Esophagus muscularis mucosa (tissue), 4 donors: ENCODE data around the gene SLC35E1.

Experiments
- CTCF ChIP-seq, 3 experiments: fragments of 200-600 bp in 2 of 3; fragments of 450-650 bp in 1 of 3; sonication (generic) in 2 of 3; IDR thresholded peaks; one replicate each; pipeline ENCODE4 v1.5.1; 2017 to 2019; ENCODE audit warnings: antibody characterized with exemption in 3 of 3, mild to moderate bottlenecking in 2 of 3, moderate library complexity in 1 of 3
- EP300 ChIP-seq: sonication (generic); formaldehyde crosslinking; IDR thresholded peaks from one replicate; pipeline ENCODE4 v1.6.1; 2017; ENCODE audit warnings: antibody characterized with exemption
- POLR2A ChIP-seq: fragments of 450-650 bp; IDR thresholded peaks from one replicate; pipeline ENCODE4 v1.6.1; 2017; ENCODE audit warnings: antibody characterized with exemption, moderate library complexity, mild to moderate bottlenecking, low read depth

DNA sequence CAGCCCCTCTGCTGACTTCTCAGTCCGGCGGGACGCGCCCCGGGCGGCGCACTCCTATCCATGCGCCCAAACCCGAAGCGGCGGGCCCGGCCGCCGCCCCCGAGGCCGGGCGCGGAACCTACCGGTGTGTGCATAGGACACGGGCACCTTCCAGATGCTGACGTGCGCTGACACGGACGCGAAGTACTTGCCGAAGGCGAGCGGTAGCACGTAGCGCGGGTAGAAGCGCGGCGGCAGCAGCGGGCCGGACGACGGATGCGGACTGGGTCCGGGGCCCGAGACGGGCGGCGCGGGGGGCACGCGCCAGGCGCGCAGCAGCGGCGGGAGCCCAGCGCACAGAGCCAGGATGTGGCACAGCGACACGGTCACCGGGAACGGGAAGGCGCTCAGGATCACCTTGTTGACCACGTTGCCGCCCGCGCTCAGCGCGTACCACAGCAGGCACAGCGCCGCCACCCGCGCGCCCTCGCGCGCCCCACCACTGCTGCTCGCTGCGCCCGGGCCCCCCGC lies 338 bp downstream of the SLC35E1 start:
- TF ChIP-seq CTCF (IDR thresholded peaks at IDR 0.05) (no peak), EP300 (no peak), POLR2A (no peak)
